Mononuclear cell (primary cell): ENCODE data around the gene ATP6V0A1. TPM values are rescaled to one million over a fixed set of nuclear protein-coding genes. Genes with fewer than 3 reads are reported as not detected.

ENCODE experiments used
- H3K27me3 ChIP-seq: 2 replicates; pipeline ENCODE4 v1.6.0; 2011; ENCODE audit warnings: low read length, control low read depth; ENCODE audit not compliant: insufficient read depth
- H3K4me1 ChIP-seq: 2 replicates; pipeline ENCODE4 v1.5.1; 2011; ENCODE audit warnings: mild to moderate bottlenecking, low read length, control low read depth; ENCODE audit not compliant: insufficient read depth
- H3K4me3 ChIP-seq: 2 replicates; pipeline ENCODE4 v1.5.1; 2011; ENCODE audit warnings: mild to moderate bottlenecking, low read length, moderate library complexity
- H3K9me3 ChIP-seq: 2 replicates; pipeline ENCODE4 v1.5.1; 2011; ENCODE audit warnings: low read depth, mild to moderate bottlenecking, control low read depth, low read length
- total RNA-seq: library from RNA; depleted of rRNA; stranded (reverse); fragments of >200 nt; gene quantifications from one replicate; pipeline ENCODE4 v1.2.3, GENCODE V29; 2012

ATP6V0A1 gene
- total RNA-seq, 1 donor: 38.4 TPM

- no peak overlapping the region for H3K4me3 ChIP-seq
- H3K9me3 ChIP-seq: no peaks in the 10 kb centered on the region
- peaks cover 29% of the 10 kb centered on the region for H3K4me1 ChIP-seq
- H3K27me3 ChIP-seq: no peaks in the 10 kb centered on the region
Observed at GRCh38 chr17:42514867-42515266, 56.2 kb downstream of the ATP6V0A1 start.

- Histone ChIP-seq H3K27me3 (no peaks in the 10 kb centered on the region), H3K9me3 (no peaks in the 10 kb centered on the region), H3K4me3 (no peak overlapping the region)
Observed at GRCh38 chr17:42517516-42517915, 58.8 kb downstream of the ATP6V0A1 start.

GRCh38 chr17:42518046-42518754, 59.5 kb downstream of the ATP6V0A1 start:
- Histone ChIP-seq H3K9me3 (no peaks in the 10 kb centered on the region), H3K4me3 (no peak overlapping the region), H3K4me1 (peaks cover 37% of the 10 kb centered on the region), H3K27me3 (no peaks in the 10 kb centered on the region)

More at GRCh38 chr17:42517516-42517915, 58.8 kb downstream of the ATP6V0A1 start:
- peaks cover 37% of the 10 kb centered on the region for H3K4me1 ChIP-seq

- H3K4me3 ChIP-seq: no peak overlapping the region
- H3K27me3 ChIP-seq: no peaks in the 10 kb centered on the region
- no peaks in the 10 kb centered on the region for H3K9me3 ChIP-seq
- peaks cover 37% of the 10 kb centered on the region for H3K4me1 ChIP-seq
Observed at GRCh38 chr17:42518755-42519545, 60.3 kb downstream of the ATP6V0A1 start.

GRCh38 chr17:42519546-42520491, 61.1 kb downstream of the ATP6V0A1 start:
- Histone ChIP-seq H3K9me3 (no peaks in the 10 kb centered on the region), H3K27me3 (no peaks in the 10 kb centered on the region), H3K4me1 (peaks cover 37% of the 10 kb centered on the region), H3K4me3 (no peak overlapping the region)

- H3K4me1 ChIP-seq: peaks cover 37% of the 10 kb centered on the region
- H3K9me3 ChIP-seq: no peaks in the 10 kb centered on the region
- no peak overlapping the region for H3K4me3 ChIP-seq
- H3K27me3 ChIP-seq: no peaks in the 10 kb centered on the region
Observed at GRCh38 chr17:42520540-42520951, 61.9 kb downstream of the ATP6V0A1 start.

- H3K4me1 ChIP-seq: peaks cover 37% of the 10 kb centered on the region
- no peaks in the 10 kb centered on the region for H3K9me3 ChIP-seq
Observed at GRCh38 chr17:42521036-42521435, 62.4 kb downstream of the ATP6V0A1 start.

GRCh38 chr17:42521666-42522262, 63.1 kb downstream of the ATP6V0A1 start:
- Histone ChIP-seq H3K4me3 (no peak overlapping the region), H3K9me3 (no peaks in the 10 kb centered on the region), H3K27me3 (no peaks in the 10 kb centered on the region), H3K4me1 (peaks cover 37% of the 10 kb centered on the region)

More at GRCh38 chr17:42521036-42521435, 62.4 kb downstream of the ATP6V0A1 start:
- no peak overlapping the region for H3K4me3 ChIP-seq
- no peaks in the 10 kb centered on the region for H3K27me3 ChIP-seq

- H3K4me1 ChIP-seq: peaks cover 37% of the 10 kb centered on the region
- no peak overlapping the region for H3K4me3 ChIP-seq
- H3K27me3 ChIP-seq: no peaks in the 10 kb centered on the region
- no peaks in the 10 kb centered on the region for H3K9me3 ChIP-seq
Observed at GRCh38 chr17:42522263-42522790, 63.6 kb downstream of the ATP6V0A1 start.

- Histone ChIP-seq H3K4me1 (peaks cover 34% of the 10 kb centered on the region), H3K9me3 (no peaks in the 10 kb centered on the region), H3K4me3 (no peak overlapping the region), H3K27me3 (no peaks in the 10 kb centered on the region)
Observed at GRCh38 chr17:42522798-42523278, 64.2 kb downstream of the ATP6V0A1 start.

GRCh38 chr17:42525221-42525620, 66.5 kb downstream of the ATP6V0A1 start:
- H3K4me1 ChIP-seq: peaks cover 27% of the 10 kb centered on the region
- H3K27me3 ChIP-seq: no peaks in the 10 kb centered on the region
- no peak overlapping the region for H3K4me3 ChIP-seq
- H3K9me3 ChIP-seq: no peaks in the 10 kb centered on the region

GRCh38 chr17:42526031-42526444, 67.4 kb downstream of the ATP6V0A1 start:
- Histone ChIP-seq H3K27me3 (no peaks in the 10 kb centered on the region), H3K9me3 (no peaks in the 10 kb centered on the region)

GRCh38 chr17:42527932-42528331, 69.3 kb downstream of the ATP6V0A1 start:
- Histone ChIP-seq H3K4me1 (peaks cover 48% of the 10 kb centered on the region), H3K27me3 (no peaks in the 10 kb centered on the region), H3K9me3 (no peaks in the 10 kb centered on the region), H3K4me3 (no peak overlapping the region)

More at GRCh38 chr17:42526031-42526444, 67.4 kb downstream of the ATP6V0A1 start:
- Histone ChIP-seq H3K4me1 (peaks cover 31% of the 10 kb centered on the region), H3K4me3 (no peak overlapping the region)

- Histone ChIP-seq H3K4me3 (no peak overlapping the region), H3K9me3 (no peaks in the 10 kb centered on the region), H3K27me3 (no peaks in the 10 kb centered on the region), H3K4me1 (peaks cover 49% of the 10 kb centered on the region)
Observed at GRCh38 chr17:42529061-42529460, 70.4 kb downstream of the ATP6V0A1 start.
